Hematopoietic multipotent progenitor cell treated with erythropoietin and hydrocortisone succinate and interleukin-3 and kit ligand, for 15 days (in vitro differentiated cells): ENCODE results near the gene MCTP2.

Experiments used
- DNase-seq: peaks from one replicate; pipeline ENCODE4 v3.0.0-alpha.2; 2015; ENCODE audit warnings: low spot score

Gene MCTP2

GRCh38 chr15:94352636-94353487, 121.5 kb downstream of the MCTP2 start:
- no peak for DNase-seq

- no peak for DNase-seq
Measured at GRCh38 chr15:94353488-94353820, 122.1 kb downstream of the MCTP2 start.

GRCh38 chr15:94354655-94355054, 123.3 kb downstream of the MCTP2 start:
- no peak for DNase-seq

GRCh38 chr15:94359716-94360115, 128.4 kb downstream of the MCTP2 start:
- DNase-seq, result no peak

DNA sequence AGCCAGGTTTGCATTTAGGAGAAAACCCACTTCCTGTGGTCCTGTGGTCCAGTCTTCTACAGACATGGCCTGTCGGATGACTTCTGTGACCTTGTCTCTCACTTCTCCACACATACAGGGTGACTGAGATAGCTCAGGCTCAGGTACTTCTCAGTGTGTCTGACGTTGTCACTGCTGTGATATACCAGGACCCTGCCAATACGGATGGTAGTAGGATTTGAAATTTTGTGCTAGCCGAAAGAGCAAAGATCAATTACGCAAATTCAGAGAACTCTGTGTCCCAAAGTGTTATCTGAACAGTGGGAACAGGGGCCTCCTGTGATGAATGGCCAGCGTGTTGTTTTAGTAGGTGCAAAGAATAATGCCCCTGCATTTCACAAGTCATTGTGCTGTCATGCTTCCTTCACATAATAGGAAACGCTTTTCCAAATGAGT, 128.9 kb downstream of the MCTP2 start:
- DNase-seq, result no peak

- no peak for DNase-seq
Measured at GRCh38 chr15:94362385-94363092, 131.2 kb downstream of the MCTP2 start.

DNA sequence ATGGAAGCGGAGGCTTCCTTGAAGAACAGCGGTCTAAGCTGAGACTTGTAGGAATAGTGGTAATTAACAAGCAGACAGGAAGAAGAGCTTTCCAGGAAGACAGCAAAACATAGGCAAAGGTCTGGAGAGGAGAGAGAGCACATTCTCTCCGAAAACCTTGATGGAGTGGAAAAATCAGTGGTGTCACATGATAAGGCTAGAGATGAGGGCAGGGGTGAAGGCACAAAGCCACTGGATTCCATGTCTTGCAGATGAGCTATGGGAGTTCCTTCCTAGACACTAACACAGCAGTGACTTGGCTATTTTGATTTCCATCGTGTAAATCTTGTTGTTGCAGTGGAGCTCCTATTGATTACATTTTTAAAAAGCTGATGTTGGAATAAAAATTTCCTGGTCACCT, 132.0 kb downstream of the MCTP2 start:
- DNase-seq, result no peak

- DNase-seq, result no peak
Measured at GRCh38 chr15:94366781-94367180, 135.4 kb downstream of the MCTP2 start.

GRCh38 chr15:94367726-94368535, 136.6 kb downstream of the MCTP2 start:
- DNase-seq, result no peak

DNA sequence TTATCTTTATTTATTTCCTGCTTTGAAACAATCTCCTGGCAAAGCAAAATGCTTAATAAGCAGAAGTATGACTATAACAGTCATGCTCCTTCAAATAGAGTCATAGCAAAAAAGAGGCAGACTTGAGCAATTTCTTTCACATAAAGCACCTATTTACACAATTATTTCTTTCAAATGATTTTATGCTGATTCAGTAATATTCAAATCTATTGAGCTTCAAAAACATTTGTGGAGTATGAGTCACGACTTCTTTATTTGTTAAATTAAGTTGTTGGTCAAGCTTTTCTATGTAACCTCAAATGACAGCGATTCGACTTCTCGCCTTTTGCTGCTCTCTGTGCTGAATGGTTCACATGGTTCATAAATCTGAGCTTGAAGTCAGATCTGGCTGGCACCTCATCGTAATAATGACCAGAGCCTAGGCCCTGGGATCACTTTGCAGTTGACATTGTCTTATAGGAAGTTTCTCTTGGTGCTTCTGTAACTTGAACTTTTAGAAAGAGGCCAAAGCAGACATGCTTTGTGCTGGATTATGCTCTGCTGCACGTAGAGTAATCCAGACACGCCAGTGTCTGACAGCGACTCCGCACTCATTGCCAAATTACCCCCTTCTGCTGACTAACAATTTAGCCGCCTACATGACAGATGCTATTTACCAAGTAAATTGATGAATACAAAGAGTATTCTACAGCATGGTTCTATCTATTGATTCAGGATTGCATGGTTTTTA, 139.0 kb downstream of the MCTP2 start:
- no peak for DNase-seq

GRCh38 chr15:94370936-94371285, 139.6 kb downstream of the MCTP2 start:
- DNase-seq, result no peak

DNA sequence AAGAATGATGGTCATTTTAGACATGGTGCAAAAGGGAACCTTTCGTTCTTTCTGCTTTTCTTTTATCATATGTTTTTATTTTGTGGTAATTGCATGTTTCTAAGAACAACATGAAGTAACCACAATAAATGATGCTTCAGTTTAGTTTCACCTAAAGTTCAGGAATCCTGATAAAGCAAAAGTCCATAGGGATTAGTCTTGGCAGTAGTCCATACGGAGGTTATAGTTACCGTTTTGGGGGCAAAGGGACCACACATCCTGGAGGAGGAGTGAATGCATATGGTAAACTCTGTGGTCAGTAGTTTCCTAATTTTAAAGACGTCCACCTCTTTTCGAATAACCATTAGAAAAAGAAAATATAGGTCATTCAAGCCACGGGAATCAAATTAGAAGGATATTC, 141.5 kb downstream of the MCTP2 start:
- DNase-seq, result no peak

GRCh38 chr15:94375997-94376396, 144.6 kb downstream of the MCTP2 start:
- DNase-seq, result no peak

GRCh38 chr15:94379986-94380385, 148.6 kb downstream of the MCTP2 start:
- DNase-seq, result no peak

DNA sequence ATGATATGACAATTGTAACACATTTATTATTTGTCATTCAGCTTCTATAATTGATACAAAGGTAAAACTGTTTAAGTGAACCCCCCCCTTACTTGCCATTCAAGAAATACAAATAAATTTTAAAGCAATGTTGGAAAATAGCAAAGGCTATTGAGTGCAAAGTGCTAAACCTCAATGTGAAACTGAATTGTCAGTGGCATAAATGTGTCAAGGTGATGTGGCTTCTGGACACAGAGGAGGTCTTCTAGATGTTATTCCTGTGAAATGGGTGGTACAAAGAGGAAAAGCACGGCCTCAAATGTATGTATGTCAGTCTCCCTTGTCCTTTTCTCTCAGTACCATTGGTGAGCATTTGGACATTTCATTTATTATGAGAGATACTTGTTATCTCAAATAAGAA, 149.4 kb downstream of the MCTP2 start:
- DNase-seq, result no peak

- DNase-seq, result no peak
Measured at GRCh38 chr15:94381384-94381783, 150.0 kb downstream of the MCTP2 start.

DNA sequence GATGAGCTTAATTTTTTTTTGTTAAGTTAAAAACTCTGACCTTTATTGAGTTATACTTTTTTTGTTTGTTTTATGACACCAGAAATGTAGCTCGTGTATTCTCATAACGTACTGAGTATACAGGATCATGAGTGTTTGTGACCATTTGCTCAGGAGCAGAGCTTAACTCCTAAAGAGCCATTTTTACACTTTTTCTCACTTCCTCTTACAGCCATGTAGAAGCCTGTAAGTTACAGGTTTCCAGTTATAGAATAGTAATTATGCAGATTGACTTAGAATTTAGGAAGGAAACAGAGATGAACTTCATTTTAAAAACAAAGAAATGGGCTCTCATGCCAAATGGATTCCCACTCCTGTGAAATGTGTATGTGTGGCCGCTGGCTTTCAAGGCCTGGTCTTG, 151.7 kb downstream of the MCTP2 start:
- DNase-seq, result no peak

- DNase-seq, result no peak
Measured at GRCh38 chr15:94383706-94384105, 152.3 kb downstream of the MCTP2 start.

DNA sequence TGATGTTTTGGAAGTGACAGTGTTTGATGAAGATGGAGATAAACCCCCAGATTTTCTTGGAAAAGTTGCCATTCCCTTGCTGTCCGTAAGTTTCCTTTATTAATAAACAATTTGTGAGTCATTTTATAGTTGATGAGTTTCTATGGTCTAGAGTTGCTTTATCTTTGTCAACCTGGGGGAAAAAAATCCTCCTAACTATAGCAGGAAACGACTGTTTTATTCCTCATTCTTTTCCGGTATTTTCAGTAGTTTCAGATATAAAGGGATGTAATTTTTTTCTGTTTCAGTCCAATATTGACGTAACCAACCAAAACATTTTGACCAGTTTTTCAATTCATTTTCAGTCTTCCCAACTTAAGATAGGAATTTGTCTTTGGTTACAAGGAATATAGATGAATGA, 154.1 kb downstream of the MCTP2 start:
- DNase-seq, result no peak

GRCh38 chr15:94386351-94386750, 155.0 kb downstream of the MCTP2 start:
- no peak for DNase-seq

DNA sequence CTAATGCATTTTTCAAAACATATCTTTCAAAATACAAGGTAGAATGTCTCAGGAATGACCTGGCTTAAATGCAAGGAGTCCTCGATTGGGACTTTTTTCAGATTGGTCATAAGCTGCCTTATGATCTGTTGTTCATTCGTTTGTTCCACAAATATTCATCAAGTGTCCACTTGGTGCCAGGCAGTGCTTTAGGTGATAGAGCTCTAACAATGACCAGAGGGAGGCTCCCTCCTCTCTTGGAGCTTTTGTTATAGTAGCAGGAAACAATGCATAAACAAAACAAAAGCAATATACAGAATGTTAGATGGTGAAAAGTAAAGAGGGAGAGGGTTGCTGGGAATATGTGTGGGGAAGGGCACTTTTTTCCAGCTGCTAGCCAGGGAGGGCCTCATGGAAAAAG, 156.1 kb downstream of the MCTP2 start:
- no peak for DNase-seq

GRCh38 chr15:94387849-94388441, 156.6 kb downstream of the MCTP2 start:
- DNase-seq, result no peak
